Measurements from ENCODE around the gene ZNF521.

DNA sequence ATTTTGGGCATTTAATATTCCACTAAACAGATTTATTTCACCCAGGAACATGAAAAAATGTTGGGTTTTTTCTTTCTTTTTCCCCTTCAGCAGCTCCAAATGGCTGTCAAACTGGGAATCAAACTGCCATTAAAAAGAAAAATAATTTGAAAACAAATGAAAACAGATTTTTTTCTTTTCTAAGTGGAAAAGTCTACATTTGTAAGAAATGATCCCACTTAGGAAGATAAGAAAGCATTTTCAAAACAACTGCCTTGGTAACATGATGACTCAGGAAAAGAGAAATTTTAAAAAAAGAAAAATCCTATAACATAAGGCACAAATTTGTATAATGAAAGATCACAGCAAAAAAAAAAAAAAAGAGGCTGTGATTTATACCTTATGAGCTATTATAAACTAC, 20.0 kb downstream of the ZNF521 start:
- TF ChIP-seq POLR2A (IDR thresholded peaks at IDR 0.05): no peak
- TF ChIP-seq, protein P1, sequence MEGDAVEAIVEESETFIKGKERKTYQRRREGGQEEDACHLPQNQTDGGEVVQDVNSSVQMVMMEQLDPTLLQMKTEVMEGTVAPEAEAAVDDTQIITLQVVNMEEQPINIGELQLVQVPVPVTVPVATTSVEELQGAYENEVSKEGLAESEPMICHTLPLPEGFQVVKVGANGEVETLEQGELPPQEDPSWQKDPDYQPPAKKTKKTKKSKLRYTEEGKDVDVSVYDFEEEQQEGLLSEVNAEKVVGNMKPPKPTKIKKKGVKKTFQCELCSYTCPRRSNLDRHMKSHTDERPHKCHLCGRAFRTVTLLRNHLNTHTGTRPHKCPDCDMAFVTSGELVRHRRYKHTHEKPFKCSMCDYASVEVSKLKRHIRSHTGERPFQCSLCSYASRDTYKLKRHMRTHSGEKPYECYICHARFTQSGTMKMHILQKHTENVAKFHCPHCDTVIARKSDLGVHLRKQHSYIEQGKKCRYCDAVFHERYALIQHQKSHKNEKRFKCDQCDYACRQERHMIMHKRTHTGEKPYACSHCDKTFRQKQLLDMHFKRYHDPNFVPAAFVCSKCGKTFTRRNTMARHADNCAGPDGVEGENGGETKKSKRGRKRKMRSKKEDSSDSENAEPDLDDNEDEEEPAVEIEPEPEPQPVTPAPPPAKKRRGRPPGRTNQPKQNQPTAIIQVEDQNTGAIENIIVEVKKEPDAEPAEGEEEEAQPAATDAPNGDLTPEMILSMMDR (IDR thresholded peaks at IDR 0.05): no peak

All from upper lobe of left lung (tissue), 4 donors.